Uterus (tissue), 2 donors: ENCODE results near the gene KCNIP1.

Source experiments
- POLR2A ChIP-seq, 2 donors: fragments of 450-650 bp; IDR thresholded peaks; one replicate each; pipeline ENCODE4 v1.6.1; 2016; ENCODE audit warnings: antibody characterized with exemption in 2 of 2, mild to moderate bottlenecking in 1 of 2, moderate library complexity in 1 of 2
- TF ChIP-seq, protein P1 (sequence below), 4 experiments: fragments of 200-600 bp in 2 of 4; fragments of 450-650 bp in 2 of 4; sonication (generic) in 2 of 4; IDR thresholded peaks; one replicate each; pipeline ENCODE4 v1.5.1; 2016 to 2019; ENCODE audit warnings: antibody characterized with exemption in 4 of 4, mild to moderate bottlenecking in 2 of 4, moderate library complexity in 1 of 4

DNA sequence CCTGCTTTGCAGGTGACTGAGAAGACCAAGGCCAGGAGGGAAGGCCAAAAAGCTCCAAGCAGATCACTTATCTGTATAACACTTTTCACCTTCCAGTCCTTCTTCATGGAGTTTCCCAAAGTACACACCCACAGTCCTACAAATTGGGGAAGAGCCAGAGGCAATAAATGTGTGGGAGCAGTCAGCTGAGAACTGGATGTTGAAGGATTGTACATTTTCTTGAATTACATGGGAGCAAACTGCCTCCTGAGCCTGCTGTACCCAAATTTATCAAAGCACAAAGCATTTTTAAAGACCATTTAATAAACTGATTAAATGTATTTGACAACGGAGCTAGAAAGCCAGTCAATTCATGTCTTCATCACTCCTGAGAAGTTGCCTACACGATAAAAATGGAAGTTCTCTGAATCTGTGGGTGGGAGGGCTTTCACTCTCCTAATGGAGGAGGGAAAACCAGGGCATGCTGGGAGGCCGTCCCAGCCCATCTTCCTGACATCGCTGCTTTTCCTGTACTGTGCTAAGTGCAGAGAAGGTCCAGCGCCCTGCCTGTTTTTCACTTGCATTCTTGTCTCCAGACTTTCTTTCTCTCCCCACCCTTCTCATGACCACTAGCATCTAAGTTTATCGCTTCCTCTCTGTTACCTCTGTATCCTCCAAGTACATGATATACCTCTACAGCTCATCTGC lies 79.0 kb downstream of the KCNIP1 start:
- TF ChIP-seq, protein P1, sequence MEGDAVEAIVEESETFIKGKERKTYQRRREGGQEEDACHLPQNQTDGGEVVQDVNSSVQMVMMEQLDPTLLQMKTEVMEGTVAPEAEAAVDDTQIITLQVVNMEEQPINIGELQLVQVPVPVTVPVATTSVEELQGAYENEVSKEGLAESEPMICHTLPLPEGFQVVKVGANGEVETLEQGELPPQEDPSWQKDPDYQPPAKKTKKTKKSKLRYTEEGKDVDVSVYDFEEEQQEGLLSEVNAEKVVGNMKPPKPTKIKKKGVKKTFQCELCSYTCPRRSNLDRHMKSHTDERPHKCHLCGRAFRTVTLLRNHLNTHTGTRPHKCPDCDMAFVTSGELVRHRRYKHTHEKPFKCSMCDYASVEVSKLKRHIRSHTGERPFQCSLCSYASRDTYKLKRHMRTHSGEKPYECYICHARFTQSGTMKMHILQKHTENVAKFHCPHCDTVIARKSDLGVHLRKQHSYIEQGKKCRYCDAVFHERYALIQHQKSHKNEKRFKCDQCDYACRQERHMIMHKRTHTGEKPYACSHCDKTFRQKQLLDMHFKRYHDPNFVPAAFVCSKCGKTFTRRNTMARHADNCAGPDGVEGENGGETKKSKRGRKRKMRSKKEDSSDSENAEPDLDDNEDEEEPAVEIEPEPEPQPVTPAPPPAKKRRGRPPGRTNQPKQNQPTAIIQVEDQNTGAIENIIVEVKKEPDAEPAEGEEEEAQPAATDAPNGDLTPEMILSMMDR (IDR thresholded peaks at IDR 0.05), result no peak
- no peak for TF ChIP-seq POLR2A (IDR thresholded peaks at IDR 0.05)
